ENCODE measurements around the gene TBXAS1.
"Not testable (repeated sequence)": the region's sequence is repeated elsewhere in the genome, so short reads cannot be mapped to it uniquely, and the experiment has no call there.

TBXAS1 gene

DNA sequence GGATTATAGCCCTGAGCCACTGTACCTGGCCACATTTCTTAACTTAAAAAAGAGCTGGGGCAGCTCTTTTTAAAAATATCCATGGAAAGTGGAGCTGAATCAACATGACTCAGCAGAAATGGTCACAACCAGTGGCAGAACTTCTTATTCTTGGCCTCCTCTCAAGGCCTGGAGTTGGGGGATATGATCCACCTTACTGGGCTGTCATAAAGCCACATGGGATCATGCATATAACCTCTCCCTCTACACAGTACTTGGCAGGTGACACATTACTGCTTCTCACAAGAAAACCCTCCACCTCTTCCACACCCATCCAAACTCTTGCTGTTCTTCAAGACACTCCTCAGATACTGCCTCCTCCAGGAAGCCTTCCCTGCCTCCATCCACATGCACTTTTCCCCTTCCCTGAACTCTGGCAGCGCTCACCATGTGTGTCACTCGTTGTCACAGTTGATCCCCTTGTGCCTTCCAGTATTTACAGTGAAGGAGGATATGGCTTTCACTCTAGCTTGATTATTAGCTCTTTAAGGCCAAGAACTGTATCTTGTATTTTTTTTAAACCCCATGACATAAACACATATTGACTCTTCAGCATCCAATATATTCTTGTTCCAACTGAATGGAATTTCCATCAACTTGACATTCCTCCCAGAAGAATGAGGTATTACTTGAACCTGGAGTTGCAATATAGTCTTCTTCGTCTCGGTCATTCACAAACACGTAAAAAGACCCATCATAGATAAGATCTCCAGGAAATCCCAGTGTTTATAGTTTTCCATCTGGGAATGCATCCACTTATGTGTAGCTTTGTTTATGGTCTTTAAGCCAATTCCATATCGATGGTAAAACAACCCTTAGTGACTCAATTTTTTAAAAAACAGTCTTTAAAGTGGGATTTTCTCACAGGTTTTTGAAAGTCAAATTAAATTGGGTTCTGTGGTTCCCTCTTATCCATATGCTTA is 85.5 kb downstream of the TBXAS1 start:
- DNase-seq (ENCODE audit: low read depth in 3 of 3, low spot score in 1 of 3): no peak

- DNase-seq (ENCODE audit: low read depth in 3 of 3, low spot score in 1 of 3): no peak
Observed at GRCh38 chr7:139915268-139915863, 86.3 kb downstream of the TBXAS1 start.

DNA sequence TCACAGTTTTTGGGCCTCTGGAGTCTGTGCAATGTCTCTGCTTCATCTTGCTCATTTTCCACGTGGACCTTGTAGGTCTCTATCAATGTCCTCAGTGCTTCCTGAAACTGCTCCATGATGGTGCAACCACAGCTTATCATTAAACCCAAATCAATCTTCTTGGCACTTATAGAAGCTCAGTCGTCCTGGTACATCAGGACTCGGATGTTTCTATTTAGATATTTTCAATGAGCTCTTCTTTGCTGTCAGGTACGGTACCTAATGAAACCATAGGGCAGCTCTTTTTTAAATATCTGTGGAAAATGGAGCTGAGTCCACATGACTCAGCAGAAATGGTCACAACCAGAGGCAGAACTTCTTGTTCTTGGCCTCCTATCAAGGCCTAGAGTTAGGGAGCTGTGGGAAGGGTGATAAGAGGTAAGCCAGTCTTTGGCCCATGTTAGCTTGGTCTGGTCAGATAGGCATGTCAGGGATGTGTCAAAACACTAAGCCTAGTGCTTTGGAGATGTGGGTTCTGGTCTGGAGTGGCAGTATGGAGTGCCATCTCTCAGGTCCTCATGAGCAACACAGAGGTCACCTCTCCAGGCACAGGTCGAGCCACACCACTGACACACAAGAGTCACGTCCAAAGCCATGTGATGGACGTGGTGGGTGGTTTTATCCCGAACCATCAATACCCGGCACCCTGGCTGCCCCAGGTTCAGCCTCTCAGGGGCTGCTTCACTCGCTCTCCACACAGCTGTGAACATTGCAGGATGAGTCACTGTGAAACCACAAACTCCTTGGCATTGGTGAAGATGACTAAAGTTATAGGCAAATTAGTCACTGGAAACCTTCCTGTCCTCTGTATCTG is 87.0 kb downstream of the TBXAS1 start:
- peak; percentile 23 to 27 (median 24) for DNase-seq (ENCODE audit: low read depth in 3 of 3, low spot score in 1 of 3)

DNA sequence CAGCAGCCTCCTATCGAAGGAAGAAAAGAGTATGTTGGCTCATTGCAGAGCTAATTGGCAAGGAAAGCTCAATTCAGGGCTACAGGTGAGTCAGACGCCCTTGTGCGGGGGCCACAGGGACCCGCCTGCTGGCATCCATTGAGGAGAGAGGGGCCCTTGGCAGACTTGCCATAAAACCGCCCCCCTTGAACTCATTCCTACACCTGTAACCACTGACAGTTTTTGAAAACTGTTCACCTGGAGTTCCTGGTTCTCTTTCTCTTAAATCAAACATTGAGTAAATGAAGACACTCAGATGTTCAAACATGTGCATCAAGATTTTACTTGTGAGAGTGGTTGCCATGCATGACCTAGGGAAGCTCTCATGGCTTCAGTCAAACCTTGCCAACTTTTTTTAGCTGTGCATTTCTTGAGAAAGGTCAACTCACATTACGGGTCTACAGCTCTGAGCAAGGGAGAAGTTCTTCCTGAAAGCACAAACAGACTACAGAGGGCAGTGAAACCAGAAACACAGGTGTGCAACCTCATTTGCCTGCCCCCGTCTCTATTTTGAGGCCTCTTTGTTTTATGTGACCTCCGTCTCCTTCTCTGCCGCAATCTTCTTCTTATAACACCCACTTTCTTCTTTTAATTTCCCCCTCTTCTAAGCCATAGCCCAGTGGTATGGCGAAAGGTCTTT is 87.8 kb downstream of the TBXAS1 start:
- no peak for DNase-seq (ENCODE audit: low read depth in 3 of 3, low spot score in 1 of 3)

- DNase-seq (ENCODE audit: low read depth in 3 of 3, low spot score in 1 of 3): no peak
Observed at GRCh38 chr7:139917851-139918250, 88.8 kb downstream of the TBXAS1 start.

GRCh38 chr7:139918480-139918879 is 89.4 kb downstream of the TBXAS1 start:
- DNase-seq (ENCODE audit: low read depth in 3 of 3, low spot score in 1 of 3): no peak

GRCh38 chr7:139923090-139923489 is 94.0 kb downstream of the TBXAS1 start:
- no peak for DNase-seq (ENCODE audit: low read depth in 3 of 3, low spot score in 1 of 3)

DNA sequence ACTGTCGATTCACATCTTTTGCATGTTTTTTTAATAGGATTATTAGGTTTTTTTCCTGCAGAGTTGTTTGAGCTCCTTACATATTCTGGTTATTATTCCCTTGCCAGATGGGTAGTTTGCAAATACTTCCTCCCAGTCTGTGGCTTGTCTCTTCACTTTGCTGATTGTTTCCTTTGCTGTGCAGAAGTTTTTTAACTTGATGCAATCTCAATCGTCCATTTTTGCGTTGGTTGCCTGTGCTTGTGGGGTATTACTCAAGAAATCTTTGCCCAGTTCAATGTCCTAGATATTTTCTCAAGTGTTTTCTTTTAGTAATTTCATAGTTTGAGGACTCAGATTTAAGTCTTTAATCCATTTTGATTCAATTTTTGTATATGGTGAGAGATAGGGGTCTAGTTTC is 95.4 kb downstream of the TBXAS1 start:
- no peak for DNase-seq (ENCODE audit: low read depth in 3 of 3, low spot score in 1 of 3)

DNA sequence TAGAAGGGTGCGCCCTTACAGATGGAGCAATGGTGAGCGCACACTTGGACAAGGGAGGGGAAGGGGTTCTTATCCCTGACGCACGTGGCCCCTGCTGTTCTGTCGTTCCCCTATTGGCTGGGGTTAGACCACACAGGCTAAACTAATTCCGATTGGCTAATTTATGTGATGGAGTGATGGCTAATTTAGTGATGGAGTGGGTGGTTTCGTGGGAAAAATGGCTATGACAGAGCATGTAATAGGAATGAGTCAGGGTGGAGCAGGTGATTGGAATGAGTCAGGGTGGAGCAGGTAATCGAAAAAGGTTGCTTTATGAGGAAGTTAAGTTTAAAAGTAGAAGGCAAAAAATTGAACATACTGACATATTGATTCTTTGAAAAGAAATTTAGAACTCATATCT is 100.2 kb downstream of the TBXAS1 start:
- DNase-seq (ENCODE audit: low read depth in 3 of 3, low spot score in 1 of 3): not testable (repeated sequence)

DNA sequence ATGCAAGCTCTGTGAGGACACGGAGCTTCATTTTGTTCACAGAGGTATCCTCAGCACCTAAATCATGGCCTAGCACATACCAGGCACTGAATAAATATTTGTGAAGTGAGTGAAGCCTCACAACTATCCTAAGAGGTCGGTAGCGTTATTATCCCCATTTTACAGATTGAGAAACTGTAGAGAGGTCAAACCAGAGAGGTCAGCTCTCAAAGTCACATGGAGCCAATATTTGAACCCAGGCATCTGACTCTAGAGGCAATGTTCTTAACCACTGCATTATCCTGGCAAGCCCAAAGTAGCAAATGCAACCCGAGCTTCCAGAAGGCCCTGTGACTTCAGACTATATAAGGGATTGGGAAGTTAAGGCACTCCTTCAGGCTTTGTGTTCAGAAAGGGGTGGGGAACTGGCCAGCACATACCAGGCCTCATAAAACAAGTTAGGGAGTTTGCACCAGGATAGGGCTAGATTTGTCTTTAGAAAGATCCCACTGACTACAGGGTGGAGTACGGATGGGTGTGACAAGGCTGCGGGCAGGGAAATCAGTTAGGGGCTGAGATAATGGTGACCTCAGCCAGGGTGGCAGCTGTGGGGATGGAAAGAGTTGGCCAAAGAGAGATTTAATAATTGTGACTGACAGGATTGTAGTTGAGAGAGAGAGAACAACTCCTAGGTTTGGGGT is 101.4 kb downstream of the TBXAS1 start:
- no peak for DNase-seq (ENCODE audit: low read depth in 3 of 3, low spot score in 1 of 3)

DNA sequence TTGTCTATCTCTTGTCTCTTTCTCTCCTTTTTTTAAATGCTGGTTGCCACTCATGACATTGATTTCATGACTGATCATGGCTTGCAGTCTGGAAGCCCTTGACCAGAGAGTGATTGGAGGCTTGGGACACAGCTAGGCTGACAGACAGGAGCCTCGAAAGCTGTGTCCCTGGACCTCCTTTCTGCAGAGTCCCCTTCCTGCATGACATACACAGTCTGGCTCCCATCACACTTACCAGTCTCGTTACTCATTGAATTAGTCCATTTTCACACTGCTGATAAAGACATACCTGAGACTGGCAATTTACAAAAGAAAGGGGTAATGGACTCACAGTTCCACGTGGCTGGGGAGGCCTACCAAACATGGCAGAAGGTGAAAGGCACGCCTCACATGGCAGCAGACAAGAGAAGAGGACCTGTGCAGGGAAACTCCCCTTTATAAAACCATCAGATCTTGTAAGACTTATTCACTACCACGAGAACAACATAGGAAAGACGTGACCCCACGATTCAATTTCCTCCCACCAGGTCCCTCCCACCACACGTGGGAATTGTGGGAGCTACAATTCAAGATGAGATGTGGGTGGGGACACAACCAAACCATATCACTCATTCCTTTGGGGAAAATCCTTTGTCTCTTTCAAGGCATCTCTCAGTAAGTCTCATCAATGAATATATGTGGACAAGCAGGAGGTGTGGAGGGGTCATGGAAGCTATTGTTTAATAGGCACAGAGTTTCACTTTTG is 102.3 kb downstream of the TBXAS1 start:
- DNase-seq (ENCODE audit: low read depth in 3 of 3, low spot score in 1 of 3): no peak

GRCh38 chr7:139932531-139932930 is 103.5 kb downstream of the TBXAS1 start:
- DNase-seq (ENCODE audit: low read depth in 3 of 3, low spot score in 1 of 3): no peak

GRCh38 chr7:139936760-139937310 is 107.8 kb downstream of the TBXAS1 start:
- no peak for DNase-seq (ENCODE audit: low read depth in 3 of 3, low spot score in 1 of 3)

DNA sequence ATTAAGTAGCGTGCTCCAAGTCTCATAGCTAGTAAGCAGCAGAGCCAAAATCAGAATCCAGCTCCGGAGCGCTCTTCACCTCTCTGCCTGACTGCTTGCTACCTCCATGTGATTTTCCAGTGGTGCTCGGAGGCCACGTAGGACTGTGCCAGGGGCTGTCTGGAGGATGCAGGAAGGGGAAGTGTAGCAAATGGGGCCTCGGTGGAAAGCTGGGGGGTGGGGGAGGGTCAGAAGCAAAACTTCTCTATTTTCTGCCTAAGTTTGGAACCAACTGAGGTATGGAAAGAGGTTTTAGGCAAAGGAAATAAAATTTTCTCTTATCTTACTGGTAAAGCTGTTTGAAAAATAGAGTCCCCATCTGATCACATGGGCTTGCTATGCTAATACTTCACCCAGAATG is 108.7 kb downstream of the TBXAS1 start:
- no peak for DNase-seq (ENCODE audit: low read depth in 3 of 3, low spot score in 1 of 3)

- no peak for DNase-seq (ENCODE audit: low read depth in 3 of 3, low spot score in 1 of 3)
Observed at GRCh38 chr7:139940866-139941265, 111.8 kb downstream of the TBXAS1 start.

DNA sequence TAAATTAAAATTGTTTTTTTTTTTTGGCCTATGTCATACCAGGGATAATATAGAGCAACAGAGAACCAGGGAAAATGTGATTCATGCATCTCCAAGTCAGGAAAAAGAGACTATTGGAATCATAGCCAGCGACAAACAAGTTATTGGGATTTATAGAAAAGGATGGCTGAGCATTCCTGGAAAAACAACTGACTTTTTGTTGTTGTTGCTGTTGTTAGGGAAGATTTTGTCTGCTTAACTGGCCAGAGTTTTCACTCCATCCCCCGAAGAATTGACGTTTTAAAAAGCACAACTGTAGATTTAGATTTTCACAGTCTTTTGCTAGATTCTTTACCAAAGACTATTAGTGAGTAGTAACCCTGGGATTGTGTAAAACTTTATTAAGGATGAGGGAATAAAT is 112.4 kb downstream of the TBXAS1 start:
- no peak for DNase-seq (ENCODE audit: low read depth in 3 of 3, low spot score in 1 of 3)

- no peak for DNase-seq (ENCODE audit: low read depth in 3 of 3, low spot score in 1 of 3)
Observed at GRCh38 chr7:139941866-139942265, 112.8 kb downstream of the TBXAS1 start.

DNA sequence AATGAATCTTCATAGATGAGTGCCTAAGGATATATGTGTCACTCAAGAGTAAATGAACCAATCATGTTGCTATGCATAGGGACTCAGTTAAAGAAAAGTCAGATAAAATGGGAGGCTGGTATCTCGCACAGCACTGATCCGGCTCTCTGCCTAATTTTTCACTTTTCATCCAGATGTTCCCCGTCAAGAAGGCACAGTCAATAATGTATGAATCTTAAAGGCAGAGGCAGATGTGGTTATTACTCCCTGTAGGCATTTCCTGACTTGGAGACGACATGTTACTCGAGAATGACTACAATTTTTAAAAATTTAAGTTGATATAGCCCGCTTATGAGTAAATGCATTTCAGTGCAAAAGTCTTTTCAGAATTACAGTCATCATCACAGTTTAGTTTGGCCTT is 113.6 kb downstream of the TBXAS1 start:
- no peak for DNase-seq (ENCODE audit: low read depth in 3 of 3, low spot score in 1 of 3)

GRCh38 chr7:139943401-139943800 is 114.3 kb downstream of the TBXAS1 start:
- no peak for DNase-seq (ENCODE audit: low read depth in 3 of 3, low spot score in 1 of 3)
